HepG2 (cell line): ENCODE data around the gene MINDY1. TPM values are rescaled to one million over a fixed set of nuclear protein-coding genes. Genes with fewer than 3 reads are reported as not detected.

Experiments used
- ARNT ChIP-seq: fragments of 450-650 bp; IDR thresholded peaks from 2 replicates; pipeline ENCODE4 v1.6.1; 2017
- CAMTA2 ChIP-seq: sonication (generic); formaldehyde crosslinking; IDR thresholded peaks from 2 replicates; pipeline ENCODE4 v1.4.0; 2020; ENCODE audit warnings: mild to moderate bottlenecking, missing genetic modification reagents, borderline replicate concordance
- DR1 ChIP-seq: sonication (generic); formaldehyde crosslinking; IDR thresholded peaks from 2 replicates; pipeline ENCODE4 v1.8.0; 2021; ENCODE audit warnings: mild to moderate bottlenecking, missing genetic modification reagents, inconsistent platforms
- ERF ChIP-seq: IDR thresholded peaks from 2 replicates; pipeline ENCODE4 v1.6.1; 2018; ENCODE audit warnings: missing biosample characterization, missing genetic modification reagents
- FLYWCH1 ChIP-seq: sonication (generic); formaldehyde crosslinking; IDR thresholded peaks from 2 replicates; pipeline ENCODE4 v1.8.1; 2023; ENCODE audit warnings: mild to moderate bottlenecking, missing genetic modification reagents
- KAT2B ChIP-seq: fragments of 150-350 bp; IDR thresholded peaks from 2 replicates; pipeline ENCODE4 v1.6.1; 2014; ENCODE audit warnings: low read depth, low read length, borderline replicate concordance
- KAT7 ChIP-seq: IDR thresholded peaks from 2 replicates; pipeline ENCODE4 v1.6.1; 2018; ENCODE audit warnings: borderline replicate concordance, missing compliant biosample characterization
- MED13 ChIP-seq: sonication (generic); formaldehyde crosslinking; IDR thresholded peaks from 2 replicates; pipeline ENCODE4 v1.5.0; 2020; ENCODE audit warnings: missing genetic modification reagents
- NFKBIZ ChIP-seq: IDR thresholded peaks from 2 replicates; pipeline ENCODE4 v1.6.1; 2018; ENCODE audit warnings: missing genetic modification reagents, missing compliant biosample characterization
- NKX3-1 ChIP-seq: sonication (generic); formaldehyde crosslinking; IDR thresholded peaks from 2 replicates; pipeline ENCODE4 v1.5.0; 2020; ENCODE audit warnings: missing genetic modification reagents
- REXO4 ChIP-seq: sonication (generic); formaldehyde crosslinking; IDR thresholded peaks from 2 replicates; pipeline ENCODE4 v1.8.0; 2022; ENCODE audit warnings: missing genetic modification reagents, mild to moderate bottlenecking, borderline replicate concordance
- SIN3A ChIP-seq: IDR thresholded peaks from 2 replicates; pipeline ENCODE4 v1.6.1; 2011; ENCODE audit warnings: low read depth, mild to moderate bottlenecking, control low read depth, low read length, borderline replicate concordance
- SNRNP70 ChIP-seq: fragments of 200-400 bp; formaldehyde crosslinking; IDR thresholded peaks from 2 replicates; pipeline ENCODE4 v1.6.1; 2017; ENCODE audit warnings: mild to moderate bottlenecking, low read depth, low read length, moderate library complexity
- SRSF9 ChIP-seq: fragments of 200-400 bp; formaldehyde crosslinking; IDR thresholded peaks from 2 replicates; pipeline ENCODE4 v1.6.1; 2018; ENCODE audit warnings: borderline replicate concordance, mild to moderate bottlenecking, low read depth, low read length; ENCODE audit not compliant: insufficient read depth, poor library complexity, severe bottlenecking
- STAT5B ChIP-seq: sonication (generic); formaldehyde crosslinking; IDR thresholded peaks from 2 replicates; pipeline ENCODE4 v1.4.0; 2020; ENCODE audit warnings: missing genetic modification reagents
- SYNCRIP ChIP-seq: fragments of 200-400 bp; formaldehyde crosslinking; IDR thresholded peaks from 2 replicates; pipeline ENCODE4 v1.6.1; 2018; ENCODE audit warnings: mild to moderate bottlenecking, low read depth, low read length; ENCODE audit not compliant: insufficient read depth
- TCF12 ChIP-seq, 2 experiments: fragments of 450-650 bp in 1 of 2; sonication (generic) in 1 of 2; formaldehyde crosslinking in 1 of 2; IDR thresholded peaks; 2 replicates each; pipeline versions ENCODE4 v1.6.1 to v1.8.0; 2017 to 2022; ENCODE audit warnings: antibody characterized with exemption in 1 of 2, mild to moderate bottlenecking in 1 of 2, missing genetic modification reagents in 1 of 2, moderate library complexity in 1 of 2
- ZC3H4 ChIP-seq: sonication (generic); formaldehyde crosslinking; IDR thresholded peaks from 2 replicates; pipeline ENCODE4 v1.4.0; 2020; ENCODE audit warnings: missing genetic modification reagents, borderline replicate concordance
- ZNF234 ChIP-seq: sonication (generic); formaldehyde crosslinking; conservative IDR thresholded peaks from 2 replicates; pipeline ENCODE4 v1.5.1; 2020; ENCODE audit warnings: mild to moderate bottlenecking, missing genetic modification reagents
- ZNF501 ChIP-seq: sonication (generic); formaldehyde crosslinking; IDR thresholded peaks from 2 replicates; pipeline ENCODE4 v1.5.1; 2020; ENCODE audit warnings: mild to moderate bottlenecking, moderate library complexity, missing genetic modification reagents
- ZNF619 ChIP-seq: sonication (generic); formaldehyde crosslinking; IDR thresholded peaks from 2 replicates; pipeline ENCODE4 v1.4.0; 2020; ENCODE audit warnings: mild to moderate bottlenecking, missing genetic modification reagents
- ZNF678 ChIP-seq: sonication (generic); formaldehyde crosslinking; IDR thresholded peaks from 2 replicates; pipeline ENCODE4 v1.4.0; 2020; ENCODE audit warnings: mild to moderate bottlenecking, missing genetic modification reagents
- polyA plus RNA-seq, 8 experiments: library from polyadenylated mRNA; depleted of rRNA in 3 of 8; stranded (reverse) in 7 of 8; unstranded in 1 of 8; fragments of >200 nt; fragmentation: Illumina TruSeq in 4 of 8; extraction: Trizol in 4 of 8; gene quantifications; 2 replicates each; pipeline versions ENCODE4 v1.2.1 to v1.2.3, GENCODE V29; 2011 to 2016; ENCODE audit warnings: low read depth in 4 of 8, missing spikeins in 1 of 8, mixed read lengths in 1 of 8; ENCODE audit not compliant: insufficient read depth in 1 of 8
- total RNA-seq, 5 experiments: library from RNA; depleted of rRNA; stranded (reverse); fragments of >200 nt; fragmentation: Illumina TruSeq; extraction: Trizol; gene quantifications; 2 replicates each; pipeline ENCODE4 v1.2.3, GENCODE V29; 2016; ENCODE audit warnings: low read depth in 1 of 5
- TF ChIP-seq, protein P1 (sequence below): sonication (generic); formaldehyde crosslinking; IDR thresholded peaks from 2 replicates; pipeline ENCODE4 v1.4.0; 2020; ENCODE audit warnings: mild to moderate bottlenecking, low read depth, missing genetic modification reagents
- TF ChIP-seq, protein P2 (sequence below): sonication (generic); formaldehyde crosslinking; IDR thresholded peaks from 2 replicates; pipeline ENCODE4 v1.4.0; 2020; ENCODE audit warnings: mild to moderate bottlenecking, missing genetic modification reagents
- TF ChIP-seq, protein P3 (sequence below): sonication (generic); formaldehyde crosslinking; IDR thresholded peaks from 2 replicates; pipeline ENCODE4 v1.8.0; 2022; ENCODE audit warnings: mild to moderate bottlenecking, missing genetic modification reagents
- TF ChIP-seq, protein P4 (sequence below): sonication (generic); formaldehyde crosslinking; IDR thresholded peaks from 2 replicates; pipeline ENCODE4 v1.8.1; 2023; ENCODE audit warnings: missing genetic modification reagents, inconsistent platforms, borderline replicate concordance

The MINDY1 gene
- total and polyA plus RNA-seq, 2 of the 13 experiments (the other 11 are each of a cell fraction or from before 2014, with no cell fraction given), result 11.1 to 15.0 TPM

DNA sequence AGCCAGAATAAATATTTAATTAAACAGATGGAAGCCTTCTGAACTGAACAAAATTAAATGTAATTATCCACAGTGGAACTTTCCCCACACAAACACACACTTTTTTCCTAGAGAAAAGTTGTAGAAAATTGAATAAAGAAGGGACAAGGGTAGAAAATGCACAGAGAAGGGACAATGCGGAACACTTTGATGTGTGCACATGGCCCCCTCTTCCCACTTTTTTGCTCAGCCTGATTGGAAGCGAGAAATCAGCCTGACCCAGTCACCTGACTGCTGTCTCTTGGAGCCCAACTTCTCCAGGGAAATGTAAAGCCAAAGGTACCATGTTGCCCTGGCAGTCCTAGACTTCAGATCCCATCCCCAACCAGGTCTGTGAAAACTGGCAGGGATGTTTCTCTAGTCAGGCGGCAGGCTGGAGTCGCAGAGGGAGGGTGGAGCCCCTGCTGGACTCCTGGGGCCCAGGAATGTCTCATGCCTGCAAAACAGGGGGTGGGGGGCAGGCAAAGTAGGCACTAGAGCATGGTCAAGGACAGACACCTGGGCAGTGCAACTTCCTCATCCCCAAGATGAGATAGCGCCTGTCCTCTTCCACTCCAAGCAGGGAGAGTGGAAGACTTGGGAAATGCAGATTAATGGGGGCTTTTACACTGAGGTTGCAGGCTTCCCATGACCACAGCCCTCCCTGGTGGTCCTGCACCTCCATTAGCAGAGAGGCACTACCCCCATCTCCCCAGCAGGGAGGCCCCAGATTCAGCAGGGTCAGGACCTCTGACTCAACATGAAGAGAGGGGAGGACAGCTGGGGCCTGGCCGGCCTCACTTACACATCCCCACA lies 34.9 kb downstream of the MINDY1 start (continued):
- TF ChIP-seq FLYWCH1 (CRISPR knock-in tag) (no peak), REXO4 (CRISPR knock-in tag) (no peak), ZNF501 (CRISPR knock-in tag) (0 out of 2 replicates have a peak, but pooled peaks have one; percentile 13), SYNCRIP (no peak), STAT5B (CRISPR knock-in tag) (no peak), ARNT (no peak), SNRNP70 (no peak), SRSF9 (no peak), CAMTA2 (no peak), SIN3A (peak; percentile 21; the same call in 1 of the 2 replicates), TCF12 (IDR thresholded peaks at IDR 0.05) (no peak), TCF12 (CRISPR knock-in tag; IDR thresholded peaks at IDR 0.05) (no peak), ZC3H4 (CRISPR knock-in tag) (no peak), KAT2B (no peak), MED13 (CRISPR knock-in tag) (no peak), KAT7 (no peak), ZNF234 (CRISPR knock-in tag) (no peak), ZNF678 (no peak), DR1 (CRISPR knock-in tag) (0 out of 2 replicates have a peak, but pooled peaks have one; percentile 30), NKX3-1 (CRISPR knock-in tag) (no peak), NFKBIZ (no peak), ERF (peak; percentile 32; the same call in 1 of the 2 replicates), ZNF619 (no peak)
- TF ChIP-seq, protein P1, sequence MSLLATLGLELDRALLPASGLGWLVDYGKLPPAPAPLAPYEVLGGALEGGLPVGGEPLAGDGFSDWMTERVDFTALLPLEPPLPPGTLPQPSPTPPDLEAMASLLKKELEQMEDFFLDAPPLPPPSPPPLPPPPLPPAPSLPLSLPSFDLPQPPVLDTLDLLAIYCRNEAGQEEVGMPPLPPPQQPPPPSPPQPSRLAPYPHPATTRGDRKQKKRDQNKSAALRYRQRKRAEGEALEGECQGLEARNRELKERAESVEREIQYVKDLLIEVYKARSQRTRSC, result no peak
- TF ChIP-seq, protein P2, sequence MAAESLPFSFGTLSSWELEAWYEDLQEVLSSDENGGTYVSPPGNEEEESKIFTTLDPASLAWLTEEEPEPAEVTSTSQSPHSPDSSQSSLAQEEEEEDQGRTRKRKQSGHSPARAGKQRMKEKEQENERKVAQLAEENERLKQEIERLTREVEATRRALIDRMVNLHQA (CRISPR knock-in tag), result no peak
- TF ChIP-seq, protein P3, sequence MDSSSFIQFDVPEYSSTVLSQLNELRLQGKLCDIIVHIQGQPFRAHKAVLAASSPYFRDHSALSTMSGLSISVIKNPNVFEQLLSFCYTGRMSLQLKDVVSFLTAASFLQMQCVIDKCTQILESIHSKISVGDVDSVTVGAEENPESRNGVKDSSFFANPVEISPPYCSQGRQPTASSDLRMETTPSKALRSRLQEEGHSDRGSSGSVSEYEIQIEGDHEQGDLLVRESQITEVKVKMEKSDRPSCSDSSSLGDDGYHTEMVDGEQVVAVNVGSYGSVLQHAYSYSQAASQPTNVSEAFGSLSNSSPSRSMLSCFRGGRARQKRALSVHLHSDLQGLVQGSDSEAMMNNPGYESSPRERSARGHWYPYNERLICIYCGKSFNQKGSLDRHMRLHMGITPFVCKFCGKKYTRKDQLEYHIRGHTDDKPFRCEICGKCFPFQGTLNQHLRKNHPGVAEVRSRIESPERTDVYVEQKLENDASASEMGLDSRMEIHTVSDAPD (CRISPR knock-in tag), result no peak
- TF ChIP-seq, protein P4, sequence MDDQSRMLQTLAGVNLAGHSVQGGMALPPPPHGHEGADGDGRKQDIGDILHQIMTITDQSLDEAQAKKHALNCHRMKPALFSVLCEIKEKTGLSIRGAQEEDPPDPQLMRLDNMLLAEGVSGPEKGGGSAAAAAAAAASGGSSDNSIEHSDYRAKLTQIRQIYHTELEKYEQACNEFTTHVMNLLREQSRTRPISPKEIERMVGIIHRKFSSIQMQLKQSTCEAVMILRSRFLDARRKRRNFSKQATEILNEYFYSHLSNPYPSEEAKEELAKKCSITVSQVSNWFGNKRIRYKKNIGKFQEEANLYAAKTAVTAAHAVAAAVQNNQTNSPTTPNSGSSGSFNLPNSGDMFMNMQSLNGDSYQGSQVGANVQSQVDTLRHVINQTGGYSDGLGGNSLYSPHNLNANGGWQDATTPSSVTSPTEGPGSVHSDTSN, result no peak
